HepG2 (cell line): ENCODE data around the gene P2RX2. TPM values are rescaled to one million over a fixed set of nuclear protein-coding genes. Genes with fewer than 3 reads are reported as not detected.

Experiments
- ATAC-seq: fragments of 200-7000 bp; cut with Tn5 transposase; 3 replicates; pipeline ENCODE4 v1.9.1; 2020; ENCODE audit warnings: mild to moderate bottlenecking, moderate library complexity
- BruUV-seq: library from RNA; stranded (reverse); fragments of 400-500 nt; replicated peaks from 2 replicates; lab custom pipeline; 2021; lab: Mats Ljungman, UMichigan
- CTCF ChIA-PET: fragments of 300-600 bp; formaldehyde crosslinking; extraction: SDS; loops from one replicate; lab custom pipeline; 2021; ENCODE audit warnings: low total read pairs, inconsistent platforms, low intra/inter-chr PET ratio; lab: Yijun Ruan, JAX
- POLR2A ChIA-PET: fragments of 350-600 bp; sonication (Branson Sonifier 250); formaldehyde crosslinking; loops from one replicate; lab custom pipeline; 2020; ENCODE audit warnings: antibody characterized with exemption, inconsistent platforms; lab: Yijun Ruan, JAX
- DNase-seq: peaks from one replicate; pipeline ENCODE4 v3.0.0-alpha.2; 2015; ENCODE audit warnings: low spot score
- FAIRE-seq: peaks from 3 replicates; lab custom pipeline; 2011; peaks lifted over from hg19 to GRCh38; lab: Jason Lieb, UNC
- H2AFZ ChIP-seq: one replicate; pipeline ENCODE4 v1.6.1; 2011; ENCODE audit warnings: low read length, inconsistent platforms
- H3K27ac ChIP-seq: fragments of 300-600 bp; 3 replicates; pipeline ENCODE4 v1.8.0; 2011; ENCODE audit warnings: mixed run types, mild to moderate bottlenecking, mixed read lengths, low read length, inconsistent platforms; ENCODE audit not compliant: insufficient read depth; ENCODE audit errors: extremely low read length
- H3K27me3 ChIP-seq, 2 experiments: fragments of 200-600 bp in 1 of 2; 2 replicates in 1 of 2; 3 replicates in 1 of 2; pipeline versions ENCODE4 v1.6.0 to v1.8.0; 2011; ENCODE audit warnings: low read length in 2 of 2, mild to moderate bottlenecking in 2 of 2, moderate library complexity in 2 of 2, inconsistent platforms in 1 of 2; ENCODE audit not compliant: insufficient read depth in 2 of 2, control insufficient read depth in 1 of 2
- H3K36me3 ChIP-seq, 2 experiments: fragments of 200-600 bp in 1 of 2; replicated peaks in 1 of 2; 2 replicates in 1 of 2; 3 replicates in 1 of 2; pipeline versions ENCODE4 v1.5.1 to v1.8.0; 2011; ENCODE audit warnings: low read length in 2 of 2, inconsistent platforms in 1 of 2; ENCODE audit not compliant: insufficient read depth in 2 of 2, control insufficient read depth in 1 of 2
- H3K4me1 ChIP-seq: 2 replicates; pipeline ENCODE4 v1.5.1; 2012; ENCODE audit warnings: low read length, inconsistent platforms; ENCODE audit not compliant: insufficient read depth
- H3K4me2 ChIP-seq: 2 replicates; pipeline ENCODE4 v1.6.0; 2011; ENCODE audit warnings: low read depth, low read length, inconsistent platforms
- H3K4me3 ChIP-seq, 3 experiments: fragments of 200-600 bp in 1 of 3; sonication (generic), shearing (Covaris generic) in 1 of 3; replicated peaks in 1 of 3; 2 replicates each; pipeline ENCODE4 v1.5.1; 2011 to 2016; ENCODE audit warnings: low read length in 3 of 3, inconsistent platforms in 2 of 3, low read depth in 2 of 3, mild to moderate bottlenecking in 2 of 3, control low read depth in 1 of 3, mixed read lengths in 1 of 3; ENCODE audit not compliant: insufficient read depth in 1 of 3
- H3K79me2 ChIP-seq: one replicate; pipeline ENCODE4 v1.6.1; 2011; ENCODE audit warnings: low read length, inconsistent platforms; ENCODE audit not compliant: insufficient read depth
- H3K9ac ChIP-seq: 2 replicates; pipeline ENCODE4 v1.6.0; 2011; ENCODE audit warnings: mild to moderate bottlenecking, low read depth, low read length, inconsistent platforms; ENCODE audit not compliant: insufficient read depth
- H3K9me3 ChIP-seq: 2 replicates; pipeline ENCODE4 v1.5.1; 2012; ENCODE audit warnings: mild to moderate bottlenecking, low read length
- H4K20me1 ChIP-seq: 2 replicates; pipeline ENCODE4 v1.6.0; 2011; ENCODE audit warnings: inconsistent platforms, mild to moderate bottlenecking, low read length, moderate library complexity; ENCODE audit not compliant: insufficient read depth
- ADNP ChIP-seq: sonication (generic); formaldehyde crosslinking; IDR thresholded peaks from 2 replicates; pipeline ENCODE4 v1.4.0; 2020; ENCODE audit warnings: missing genetic modification reagents
- EHMT2 ChIP-seq: fragments of 200-600 bp; sonication (generic); IDR thresholded peaks from 2 replicates; pipeline ENCODE4 v1.7.0; 2017; ENCODE audit warnings: antibody characterized with exemption, low read depth, low read length, borderline replicate concordance
- FLYWCH1 ChIP-seq: sonication (generic); formaldehyde crosslinking; IDR thresholded peaks from 2 replicates; pipeline ENCODE4 v1.8.1; 2023; ENCODE audit warnings: mild to moderate bottlenecking, missing genetic modification reagents
- FOSL1 ChIP-seq: sonication (generic); formaldehyde crosslinking; IDR thresholded peaks from 2 replicates; pipeline ENCODE4 v1.9.0; 2021; ENCODE audit warnings: missing genetic modification reagents, borderline replicate concordance
- FOXA1 ChIP-seq, 2 experiments: fragments of 450-650 bp in 1 of 2; sonication (generic) in 1 of 2; formaldehyde crosslinking in 1 of 2; IDR thresholded peaks; 2 replicates each; pipeline versions ENCODE4 v1.4.0 to v1.6.1; 2016 to 2020; ENCODE audit warnings: missing genetic modification reagents in 1 of 2
- KLF9 ChIP-seq: IDR thresholded peaks from 2 replicates; pipeline ENCODE4 v1.6.1; 2016; ENCODE audit warnings: low read depth
- NR2C2 ChIP-seq: sonication (generic); formaldehyde crosslinking; IDR thresholded peaks from 2 replicates; pipeline ENCODE4 v1.4.0; 2020; ENCODE audit warnings: missing genetic modification reagents, mild to moderate bottlenecking, moderate library complexity, borderline replicate concordance
- RAD51 ChIP-seq: fragments of 450-650 bp; IDR thresholded peaks from 2 replicates; pipeline ENCODE4 v1.6.1; 2016; ENCODE audit warnings: borderline replicate concordance
- TCF12 ChIP-seq, 2 experiments: fragments of 450-650 bp in 1 of 2; sonication (generic) in 1 of 2; formaldehyde crosslinking in 1 of 2; IDR thresholded peaks; 2 replicates each; pipeline versions ENCODE4 v1.6.1 to v1.8.0; 2017 to 2022; ENCODE audit warnings: antibody characterized with exemption in 1 of 2, mild to moderate bottlenecking in 1 of 2, missing genetic modification reagents in 1 of 2, moderate library complexity in 1 of 2
- ZNF777 ChIP-seq: sonication (generic); formaldehyde crosslinking; IDR thresholded peaks from 2 replicates; pipeline ENCODE4 v1.4.0; 2020; ENCODE audit warnings: missing genetic modification reagents
- WGBS: methylation state at CpG from one replicate; pipeline ENCODE4 v1.1.6; 2017; ENCODE audit warnings: low lambda C conversion rate; 5-methylcytosine and 5-hydroxymethylcytosine counted together
- in situ Hi-C: cut with HindIII; loops from 2 replicates; pipeline ENCODE4 v1.10.0; 2017; ENCODE audit warnings: low pct_unique_long_range_greater_than_20kb; ENCODE audit not compliant: extremely low pct_ligation_motif_present
- intact Hi-C: fragments of 100-400 bp; cut with micrococcal nuclease; formaldehyde crosslinking; loops from one replicate; pipeline ENCODE4 v1.10.0; 2022; ENCODE audit not compliant: unreplicated experiment
- polyA plus RNA-seq, 8 experiments: library from polyadenylated mRNA; depleted of rRNA in 3 of 8; stranded (reverse) in 7 of 8; unstranded in 1 of 8; fragments of >200 nt; fragmentation: Illumina TruSeq in 4 of 8; extraction: Trizol in 4 of 8; gene quantifications; 2 replicates each; pipeline versions ENCODE4 v1.2.1 to v1.2.3, GENCODE V29; 2011 to 2016; ENCODE audit warnings: low read depth in 4 of 8, missing spikeins in 1 of 8, mixed read lengths in 1 of 8; ENCODE audit not compliant: insufficient read depth in 1 of 8
- total RNA-seq, 5 experiments: library from RNA; depleted of rRNA; stranded (reverse); fragments of >200 nt; fragmentation: Illumina TruSeq; extraction: Trizol; gene quantifications; 2 replicates each; pipeline ENCODE4 v1.2.3, GENCODE V29; 2016; ENCODE audit warnings: low read depth in 1 of 5
- TF ChIP-seq, protein P1 (sequence below): IDR thresholded peaks from 2 replicates; pipeline ENCODE4 v1.6.1; 2018; ENCODE audit warnings: missing genetic modification reagents, mild to moderate bottlenecking, missing compliant biosample characterization
- TF ChIP-seq, protein P2 (sequence below): sonication (generic); formaldehyde crosslinking; IDR thresholded peaks from 2 replicates; pipeline ENCODE4 v1.4.0; 2020; ENCODE audit warnings: missing genetic modification reagents
- TF ChIP-seq, protein P3 (sequence below): sonication (generic); formaldehyde crosslinking; IDR thresholded peaks from 2 replicates; pipeline ENCODE4 v1.8.0; 2022; ENCODE audit warnings: low read depth, missing genetic modification reagents

The P2RX2 gene
- total and polyA plus RNA-seq, 2 of the 13 experiments (the other 11 are each of a cell fraction or from before 2014, with no cell fraction given), result not detected

DNA sequence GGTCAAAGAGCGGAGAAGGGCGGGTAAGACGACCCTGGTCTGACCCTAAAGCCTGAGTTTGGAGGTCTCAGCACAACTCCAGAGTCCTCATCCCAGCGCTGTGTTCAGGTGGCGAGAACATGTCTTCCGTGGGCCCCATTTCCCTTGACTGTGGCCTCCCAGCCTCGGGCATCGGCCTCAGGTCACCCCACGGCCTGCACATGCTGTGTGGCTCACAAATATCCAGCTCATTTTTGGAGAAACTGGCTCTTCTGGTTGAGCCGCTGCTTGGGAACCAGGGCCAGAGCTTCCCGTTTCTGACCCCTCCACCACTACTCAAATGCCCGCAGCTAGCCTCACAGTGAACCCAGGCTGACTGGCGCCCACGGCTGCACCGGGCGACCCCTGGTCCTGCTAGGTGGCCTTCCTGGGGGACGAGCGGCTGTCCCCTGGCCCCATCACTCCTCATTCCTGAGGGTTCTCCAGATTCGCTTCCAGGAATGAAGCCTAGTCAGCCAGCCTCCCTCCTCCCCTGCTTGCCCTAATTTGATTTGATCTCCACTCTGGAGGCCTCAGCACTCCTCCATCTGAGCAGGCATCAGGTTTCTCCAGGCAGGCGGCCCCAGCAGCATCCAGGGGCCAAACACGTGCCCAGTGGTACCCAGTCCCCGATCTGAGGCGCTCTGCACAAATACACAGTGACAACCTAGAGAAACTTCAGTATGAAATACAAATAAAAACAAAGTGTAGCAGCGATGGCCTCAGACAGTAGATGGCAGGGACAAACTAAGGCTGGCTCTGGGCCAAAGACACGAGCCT lies 4.7 kb downstream of the P2RX2 start:
- Histone ChIP-seq H4K20me1 (no peaks in the 10 kb centered on the region; the same call in 1 of the 2 replicates), H3K9ac (no peak overlapping the region), H3K4me1 (peaks cover 10% of the 10 kb centered on the region), H3K79me2 (no peaks in the 10 kb centered on the region)
- ATAC-seq, result no peak
- intact Hi-C loops, result no loop called here
- TF ChIP-seq TCF12 (IDR thresholded peaks at IDR 0.05) (no peak), TCF12 (CRISPR knock-in tag; IDR thresholded peaks at IDR 0.05) (no peak), FOXA1 (IDR thresholded peaks at IDR 0.05) (no peak), FOXA1 (CRISPR knock-in tag; IDR thresholded peaks at IDR 0.05) (no peak), ZNF777 (CRISPR knock-in tag) (no peak), RAD51 (no peak), FOSL1 (CRISPR knock-in tag) (no peak), NR2C2 (no peak), FLYWCH1 (CRISPR knock-in tag) (no peak), KLF9 (no peak), ADNP (CRISPR knock-in tag) (no peak), EHMT2 (no peak)
- TF ChIP-seq, protein P1, sequence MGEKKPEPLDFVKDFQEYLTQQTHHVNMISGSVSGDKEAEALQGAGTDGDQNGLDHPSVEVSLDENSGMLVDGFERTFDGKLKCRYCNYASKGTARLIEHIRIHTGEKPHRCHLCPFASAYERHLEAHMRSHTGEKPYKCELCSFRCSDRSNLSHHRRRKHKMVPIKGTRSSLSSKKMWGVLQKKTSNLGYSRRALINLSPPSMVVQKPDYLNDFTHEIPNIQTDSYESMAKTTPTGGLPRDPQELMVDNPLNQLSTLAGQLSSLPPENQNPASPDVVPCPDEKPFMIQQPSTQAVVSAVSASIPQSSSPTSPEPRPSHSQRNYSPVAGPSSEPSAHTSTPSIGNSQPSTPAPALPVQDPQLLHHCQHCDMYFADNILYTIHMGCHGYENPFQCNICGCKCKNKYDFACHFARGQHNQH (CRISPR knock-in tag), result no peak
- TF ChIP-seq, protein P2, sequence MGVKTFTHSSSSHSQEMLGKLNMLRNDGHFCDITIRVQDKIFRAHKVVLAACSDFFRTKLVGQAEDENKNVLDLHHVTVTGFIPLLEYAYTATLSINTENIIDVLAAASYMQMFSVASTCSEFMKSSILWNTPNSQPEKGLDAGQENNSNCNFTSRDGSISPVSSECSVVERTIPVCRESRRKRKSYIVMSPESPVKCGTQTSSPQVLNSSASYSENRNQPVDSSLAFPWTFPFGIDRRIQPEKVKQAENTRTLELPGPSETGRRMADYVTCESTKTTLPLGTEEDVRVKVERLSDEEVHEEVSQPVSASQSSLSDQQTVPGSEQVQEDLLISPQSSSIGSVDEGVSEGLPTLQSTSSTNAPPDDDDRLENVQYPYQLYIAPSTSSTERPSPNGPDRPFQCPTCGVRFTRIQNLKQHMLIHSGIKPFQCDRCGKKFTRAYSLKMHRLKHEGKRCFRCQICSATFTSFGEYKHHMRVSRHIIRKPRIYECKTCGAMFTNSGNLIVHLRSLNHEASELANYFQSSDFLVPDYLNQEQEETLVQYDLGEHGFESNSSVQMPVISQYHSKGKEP (CRISPR knock-in tag), result no peak
- TF ChIP-seq, protein P3, sequence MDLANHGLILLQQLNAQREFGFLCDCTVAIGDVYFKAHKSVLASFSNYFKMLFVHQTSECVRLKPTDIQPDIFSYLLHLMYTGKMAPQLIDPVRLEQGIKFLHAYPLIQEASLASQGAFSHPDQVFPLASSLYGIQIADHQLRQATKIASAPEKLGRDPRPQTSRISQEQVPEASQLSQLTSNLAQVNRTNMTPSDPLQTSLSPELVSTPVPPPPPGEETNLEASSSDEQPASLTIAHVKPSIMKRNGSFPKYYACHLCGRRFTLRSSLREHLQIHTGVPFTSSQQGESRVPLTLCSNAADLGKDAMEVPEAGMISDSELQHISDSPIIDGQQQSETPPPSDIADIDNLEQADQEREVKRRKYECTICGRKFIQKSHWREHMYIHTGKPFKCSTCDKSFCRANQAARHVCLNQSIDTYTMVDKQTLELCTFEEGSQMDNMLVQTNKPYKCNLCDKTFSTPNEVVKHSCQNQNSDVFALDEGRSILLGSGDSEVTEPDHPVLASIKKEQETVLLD (CRISPR knock-in tag), result no peak
- TF ChIP-seq, all 625 proteins: peak for 0
- BruUV-seq, result no TSS peak
- WGBS, result 91% methylated on average over 16 of the region's 25 CpGs
- Histone ChIP-seq H3K9me3 (no peaks in the 10 kb centered on the region), H3K27ac (no peak overlapping the region), H3K36me3 (peaks cover 8 to 20% of the 10 kb centered on the region in 2 experiments; a peak in 3 of 5 replicates), H2AFZ (no peak overlapping the region), H3K4me3 (no peak overlapping the region), H3K27me3 (no peaks in the 10 kb centered on the region), H3K4me2 (no peak overlapping the region)
- DNase-seq (no peak), FAIRE-seq (no peak)
- in situ Hi-C loops, result no loop called here
- ChIA-PET CTCF (no interaction called here), POLR2A (no interaction called here)
